ENCODE measurements around the gene VAPB.
A peak's percentile ranks its signal among the peaks of the same experiment; 100 is the strongest.

VAPB gene

DNA sequence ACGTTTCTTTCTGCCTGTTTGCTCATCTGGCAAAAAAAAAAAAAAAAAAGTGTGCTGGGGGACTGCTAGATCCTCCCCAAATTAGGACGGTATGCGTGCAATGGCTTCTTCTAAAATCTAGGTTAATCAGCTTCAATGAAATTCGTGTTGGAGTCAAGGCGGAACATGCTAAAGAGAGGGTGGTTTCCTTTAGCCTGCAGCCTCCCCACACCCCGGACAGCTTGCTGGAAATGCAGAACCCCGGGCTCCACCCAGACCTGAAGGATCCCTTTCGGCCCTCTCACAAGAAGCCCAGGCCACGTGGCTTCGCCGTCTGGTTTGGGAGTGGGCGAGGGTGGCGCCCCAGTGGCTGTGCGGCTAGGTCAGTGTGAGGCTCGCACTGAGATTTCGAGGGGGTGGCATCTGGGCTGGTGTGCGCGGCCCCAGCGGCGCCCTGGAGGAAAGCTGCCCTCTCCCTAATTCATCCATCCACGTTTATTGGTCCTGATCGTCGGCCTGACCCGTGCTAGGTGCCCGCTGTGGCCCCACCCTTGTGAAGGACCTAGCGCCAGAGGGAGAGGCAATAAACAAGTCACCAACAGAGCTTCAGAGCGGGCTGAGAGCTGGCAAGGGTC is 77.2 kb downstream of the VAPB start:
- DNase-seq = no peak

DNA sequence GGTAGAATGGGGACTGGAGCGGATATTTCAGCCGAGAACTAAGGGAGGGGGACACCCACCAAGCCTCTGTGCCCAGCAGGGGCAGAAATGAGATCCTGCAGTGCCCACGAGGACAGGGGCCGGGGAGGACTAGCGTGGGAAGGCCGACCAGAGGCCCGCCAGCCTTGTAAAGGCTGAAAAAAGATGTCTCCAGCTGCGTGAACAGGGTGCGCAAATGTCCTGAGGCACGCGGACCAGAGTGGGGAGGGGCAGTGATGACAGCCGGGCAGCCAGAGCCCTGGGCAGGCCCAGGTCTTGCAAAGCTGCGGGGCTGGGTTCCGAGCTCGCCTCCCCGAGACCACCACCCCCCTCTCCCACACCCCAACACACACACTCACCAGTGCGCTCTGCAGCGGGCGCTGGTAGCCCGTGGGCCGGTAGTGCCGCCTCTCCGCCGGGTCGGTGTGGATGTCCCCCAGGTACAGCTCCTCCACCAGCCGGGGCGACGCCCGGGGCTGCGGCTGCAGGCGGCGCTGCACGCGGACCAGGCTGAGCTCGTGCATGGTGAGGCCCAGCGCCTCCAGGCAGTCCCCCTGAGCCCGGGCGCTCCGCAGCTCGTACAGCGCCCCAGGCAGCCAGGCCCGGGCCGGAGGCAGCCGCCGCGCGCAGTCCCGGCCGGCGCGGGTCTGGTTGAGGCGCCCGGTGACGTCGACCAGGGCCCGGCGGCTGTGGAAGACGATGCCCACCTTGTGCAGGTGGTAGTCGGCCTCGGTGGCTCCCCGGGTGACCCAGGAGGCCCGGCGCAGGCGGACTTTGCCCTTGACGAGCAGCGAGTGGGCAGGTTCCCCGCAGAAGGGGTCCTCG is 77.9 kb downstream of the VAPB start:
- DNase-seq = no peak

DNA sequence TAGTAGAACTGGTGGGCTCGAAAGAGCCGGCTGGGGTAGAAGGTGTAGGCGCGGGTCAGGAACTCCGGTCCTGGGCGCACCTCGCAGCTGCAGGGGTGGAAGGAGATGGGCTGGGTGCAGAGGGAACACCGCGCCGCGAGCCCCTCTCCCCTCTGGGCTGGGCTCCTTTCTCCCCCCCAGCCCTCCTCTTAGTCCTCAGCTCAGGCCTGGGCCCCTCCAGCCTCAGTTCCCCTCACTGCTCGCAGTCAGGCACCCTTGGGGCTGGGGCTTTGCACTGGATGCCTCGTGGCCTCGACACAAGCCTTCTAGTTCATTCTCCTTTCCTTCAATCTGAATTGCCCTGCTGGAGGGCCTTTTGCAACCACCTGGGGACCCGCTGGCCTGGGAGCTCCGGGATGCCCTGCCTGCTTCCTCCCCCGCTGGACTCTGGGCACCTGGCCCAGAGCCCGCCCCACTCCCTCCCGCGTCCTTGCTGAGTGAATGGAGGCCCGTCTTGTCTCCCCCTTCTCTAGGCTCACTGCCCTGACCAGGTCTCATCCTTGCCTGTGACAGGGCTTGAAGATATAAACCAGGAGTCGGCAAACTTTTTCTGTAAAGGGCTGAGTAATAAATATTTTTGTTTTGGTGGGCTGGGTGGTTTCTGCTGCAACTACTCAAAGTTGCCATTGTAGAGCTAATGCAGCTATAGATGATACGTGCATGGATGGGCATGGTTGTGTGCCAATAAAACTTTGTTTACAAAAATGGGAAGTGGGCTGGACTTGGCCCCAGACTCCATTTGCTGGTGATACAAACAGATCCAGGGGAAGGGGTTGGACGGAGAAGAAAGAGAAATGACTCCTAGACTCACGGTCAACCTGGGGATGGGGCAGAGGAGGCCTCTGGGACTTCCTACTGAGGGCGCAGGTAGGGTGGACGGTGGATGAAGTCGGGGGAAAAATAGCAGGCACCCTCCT is 78.8 kb downstream of the VAPB start:
- DNase-seq = no peak

DNA sequence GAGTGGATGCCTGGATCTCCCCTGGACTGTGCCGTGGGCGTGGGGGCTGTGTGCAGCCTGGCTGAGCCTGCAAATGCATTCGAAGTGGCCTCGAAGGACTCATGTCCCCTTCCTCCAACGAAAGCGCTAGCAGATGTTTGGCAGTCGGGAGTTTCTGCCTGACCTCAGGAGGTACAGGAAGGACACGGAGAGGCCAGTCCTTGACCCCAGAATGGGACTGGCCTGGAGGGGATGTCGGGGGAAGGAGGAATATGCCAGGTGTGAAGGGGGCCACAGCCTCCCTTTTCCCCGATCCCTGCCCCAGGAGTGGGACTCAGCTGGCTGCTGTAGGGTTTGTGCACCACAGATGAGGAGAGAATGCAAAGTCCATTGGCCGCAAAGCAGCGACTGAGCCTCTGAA is 80.6 kb downstream of the VAPB start:
- DNase-seq = no peak

DNA sequence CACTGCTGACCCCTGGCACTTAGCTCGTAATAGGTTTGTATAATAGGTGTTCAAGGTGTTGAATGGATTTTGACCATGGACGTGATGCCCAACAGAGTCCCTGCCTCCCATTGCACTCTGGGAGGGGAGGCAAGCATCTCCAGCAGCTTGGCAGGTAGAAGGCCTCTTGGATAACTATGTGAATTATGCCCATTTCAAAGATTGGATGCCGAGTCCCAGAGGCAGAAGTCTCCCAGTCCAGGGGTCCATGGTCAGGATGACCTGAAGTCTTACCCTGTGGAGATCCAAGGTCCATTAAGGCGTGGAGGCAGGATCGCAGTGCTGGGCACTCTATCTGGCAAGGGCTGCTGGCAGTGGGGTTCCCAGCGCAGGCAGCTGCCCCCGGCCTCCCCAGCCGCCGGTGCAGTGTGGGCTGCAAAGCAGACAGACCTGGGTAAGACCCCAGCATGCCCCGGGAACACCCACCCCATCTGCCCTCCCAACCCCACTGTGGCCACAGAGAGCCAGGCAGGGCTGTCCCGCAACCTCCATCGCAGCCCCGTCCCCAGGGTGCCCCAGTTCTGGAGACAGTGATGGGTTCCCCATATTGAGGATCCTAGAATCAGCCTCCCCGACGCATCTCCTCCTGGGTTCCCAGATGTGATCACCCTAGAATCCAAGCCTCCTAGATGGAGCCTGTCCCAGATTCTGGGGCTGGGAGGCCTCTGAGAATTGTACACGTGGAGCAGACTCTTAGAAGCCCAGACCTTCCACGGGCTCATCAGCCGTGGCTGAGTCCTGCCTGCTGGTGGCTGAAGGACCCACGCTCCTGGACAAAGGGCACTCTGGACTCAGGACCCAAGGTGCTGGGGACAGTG is 81.5 kb downstream of the VAPB start:
- DNase-seq = no peak

DNA sequence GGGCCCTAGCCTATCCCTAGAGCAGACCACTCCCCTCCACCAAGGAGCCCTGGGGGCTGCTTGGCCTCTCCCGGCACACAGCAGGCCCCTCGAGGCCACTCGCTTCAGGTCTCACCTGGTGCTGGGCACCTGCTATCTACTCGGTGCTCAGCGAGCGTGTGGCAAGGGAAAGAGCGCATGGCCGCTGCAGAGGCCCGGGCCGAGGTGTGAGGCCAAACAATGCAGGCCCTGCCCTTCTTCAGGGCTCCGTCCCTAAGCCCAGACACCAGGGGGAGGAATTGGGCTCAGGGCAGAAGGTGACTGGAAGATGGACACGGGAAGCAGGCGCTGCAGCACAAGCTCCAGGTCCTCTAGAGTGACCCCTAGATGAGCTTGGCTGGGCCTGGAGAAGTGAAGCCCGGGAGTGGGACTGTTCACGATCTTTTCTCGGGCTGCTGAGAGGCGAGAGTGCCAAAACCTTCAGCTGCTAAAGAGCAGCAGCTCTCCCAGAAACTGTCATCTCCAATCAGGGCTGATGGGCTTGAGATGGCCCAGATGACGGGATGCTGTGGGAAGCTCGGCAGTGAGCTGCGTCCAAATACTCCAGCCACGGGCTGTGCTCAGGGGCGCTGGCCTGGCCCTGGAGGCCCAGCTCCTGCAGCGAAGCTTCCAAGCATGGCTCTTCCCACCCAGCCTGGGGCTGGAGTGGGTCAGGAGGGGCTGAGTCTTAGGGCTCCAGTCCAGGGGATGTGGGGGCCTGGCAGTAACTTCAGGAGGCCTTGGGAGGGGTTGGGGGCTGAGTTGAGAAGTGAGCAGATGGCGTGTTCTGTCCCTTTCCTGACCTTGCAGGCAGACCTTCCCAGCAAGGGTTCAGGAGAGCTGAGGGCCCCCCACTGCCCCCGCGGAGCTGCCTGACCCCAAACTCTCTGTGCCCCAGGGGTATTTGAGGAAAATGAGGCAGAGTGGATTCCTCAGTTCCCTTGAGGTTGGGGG is 82.5 kb downstream of the VAPB start:
- DNase-seq = no peak

DNA sequence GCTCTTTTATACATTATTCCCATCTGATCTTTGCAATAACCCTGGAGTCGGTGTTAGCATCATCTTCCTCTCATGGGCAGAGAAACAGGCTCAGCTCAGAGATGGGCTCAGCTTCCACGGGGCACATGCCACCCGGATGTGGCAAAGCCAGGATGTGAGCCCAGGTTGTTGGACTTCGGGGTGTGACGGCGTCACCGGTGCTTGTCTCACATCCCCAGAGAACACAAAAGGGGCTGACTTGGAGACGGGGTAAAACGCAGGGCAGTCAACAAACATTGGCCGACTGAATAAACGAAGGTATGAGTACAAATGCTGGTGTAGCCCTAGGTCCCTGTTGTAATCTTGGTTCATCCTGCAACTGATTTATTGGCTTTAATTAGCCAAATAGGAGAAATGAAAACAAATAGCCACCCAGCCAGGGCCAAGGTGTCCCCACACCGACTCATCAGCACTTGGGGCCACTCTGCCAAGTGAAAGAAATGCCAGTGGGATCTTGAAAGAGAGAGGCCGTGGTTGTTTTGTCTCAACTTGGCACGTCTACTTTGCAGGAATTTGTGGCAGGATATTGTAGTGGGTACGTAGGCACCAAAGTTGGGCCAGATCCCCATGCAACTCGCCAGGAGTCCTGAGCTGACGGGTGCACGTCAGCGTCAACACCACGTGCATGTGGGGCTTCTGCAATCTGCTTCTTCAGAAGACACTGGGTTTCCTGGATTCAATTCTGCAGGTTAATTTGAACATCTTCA is 83.4 kb downstream of the VAPB start:
- no peak for DNase-seq

DNA sequence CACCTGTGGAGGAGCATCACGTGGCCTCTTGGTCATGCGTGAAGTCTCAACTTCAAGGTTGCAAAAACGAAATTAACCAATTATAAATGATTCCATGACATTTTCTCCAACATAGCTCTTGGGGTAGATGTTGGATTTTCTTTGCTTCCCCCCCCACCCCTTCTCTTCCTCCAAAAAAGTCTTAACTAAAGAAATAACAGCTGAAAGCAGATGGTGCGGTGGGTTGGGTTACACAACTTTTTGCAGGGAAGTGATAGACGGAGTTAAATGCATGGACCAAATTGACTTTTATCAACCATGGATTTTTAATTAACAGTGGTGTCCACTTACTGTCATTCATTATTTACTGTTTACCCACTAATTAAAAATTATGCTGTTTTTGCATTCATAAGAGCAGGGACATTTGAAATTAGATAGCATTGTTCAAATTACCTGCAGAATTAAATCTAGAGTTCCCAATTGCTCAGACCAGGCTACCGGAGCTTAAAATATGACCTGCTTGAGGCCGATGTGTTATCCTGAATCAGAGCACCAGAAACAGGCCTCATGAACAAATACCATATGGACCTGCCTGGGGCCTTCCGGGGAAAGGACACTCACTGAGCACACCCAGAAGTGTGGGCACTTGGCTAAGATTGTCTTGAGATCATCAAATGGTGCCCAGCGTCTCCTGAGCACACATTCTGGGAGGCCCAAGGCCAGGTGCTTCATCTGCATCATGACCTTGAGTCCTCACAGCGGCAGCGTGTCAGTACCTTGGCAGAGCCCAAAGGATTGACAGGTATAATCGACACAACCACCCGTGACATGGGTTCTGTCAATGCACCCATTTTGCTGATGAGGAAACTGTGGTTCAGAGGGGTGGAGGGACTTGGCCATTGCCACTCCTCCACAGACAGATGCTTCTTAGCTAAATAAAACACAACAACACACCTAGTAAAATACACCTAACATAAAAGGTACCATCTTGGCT is 84.7 kb downstream of the VAPB start:
- no peak for DNase-seq

DNA sequence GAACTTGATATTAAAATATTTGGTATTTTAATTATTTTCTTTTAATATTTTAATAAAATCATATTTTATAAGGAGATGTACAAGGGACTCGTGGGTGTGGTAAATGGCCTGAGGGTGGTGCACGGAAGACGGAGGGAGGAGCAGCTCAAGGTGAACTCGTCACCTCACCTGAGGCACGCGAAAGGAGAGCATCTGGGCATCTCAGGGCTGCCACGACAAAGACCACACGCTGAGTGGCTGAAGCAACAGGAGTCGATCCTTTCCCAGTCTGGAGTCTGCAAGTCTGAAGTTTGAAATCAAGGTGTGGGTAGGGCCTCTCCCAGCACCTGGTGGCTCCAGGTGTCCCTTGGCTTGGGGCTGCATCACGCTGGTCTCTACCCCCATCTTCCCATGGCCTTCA is 86.4 kb downstream of the VAPB start:
- no peak for DNase-seq

DNA sequence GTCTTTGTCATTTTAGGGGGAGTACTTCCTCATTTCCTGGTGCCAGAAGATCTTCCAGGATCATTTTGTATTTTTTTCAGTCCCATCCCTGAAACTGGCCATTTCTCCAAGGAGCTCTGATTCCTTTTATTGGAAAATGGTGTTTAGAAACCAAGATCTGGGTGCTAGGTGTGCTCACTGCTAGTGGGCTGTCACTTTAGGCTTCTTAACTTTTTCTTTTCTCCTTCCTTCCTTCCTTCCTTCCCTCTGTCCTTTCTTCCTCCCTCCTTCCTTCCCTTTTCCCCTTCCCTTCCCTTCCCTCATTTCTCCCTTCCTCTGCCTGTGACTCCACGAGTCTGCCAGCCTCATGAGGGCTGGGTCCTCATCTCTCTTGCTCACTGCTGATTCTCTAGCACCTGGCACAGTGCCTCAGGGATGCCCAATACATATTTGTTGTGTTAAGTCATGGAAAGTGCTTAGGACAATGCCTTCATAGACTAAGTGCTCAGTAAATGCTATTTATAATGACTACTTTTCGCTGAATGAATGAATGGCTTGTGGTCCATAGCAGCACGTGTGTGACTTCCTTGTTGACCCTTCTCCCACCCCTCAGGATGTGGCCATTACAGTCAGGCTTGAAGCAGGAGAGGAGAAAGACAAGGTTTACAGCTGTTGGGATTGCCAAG is 89.2 kb downstream of the VAPB start:
- no peak for DNase-seq

DNA sequence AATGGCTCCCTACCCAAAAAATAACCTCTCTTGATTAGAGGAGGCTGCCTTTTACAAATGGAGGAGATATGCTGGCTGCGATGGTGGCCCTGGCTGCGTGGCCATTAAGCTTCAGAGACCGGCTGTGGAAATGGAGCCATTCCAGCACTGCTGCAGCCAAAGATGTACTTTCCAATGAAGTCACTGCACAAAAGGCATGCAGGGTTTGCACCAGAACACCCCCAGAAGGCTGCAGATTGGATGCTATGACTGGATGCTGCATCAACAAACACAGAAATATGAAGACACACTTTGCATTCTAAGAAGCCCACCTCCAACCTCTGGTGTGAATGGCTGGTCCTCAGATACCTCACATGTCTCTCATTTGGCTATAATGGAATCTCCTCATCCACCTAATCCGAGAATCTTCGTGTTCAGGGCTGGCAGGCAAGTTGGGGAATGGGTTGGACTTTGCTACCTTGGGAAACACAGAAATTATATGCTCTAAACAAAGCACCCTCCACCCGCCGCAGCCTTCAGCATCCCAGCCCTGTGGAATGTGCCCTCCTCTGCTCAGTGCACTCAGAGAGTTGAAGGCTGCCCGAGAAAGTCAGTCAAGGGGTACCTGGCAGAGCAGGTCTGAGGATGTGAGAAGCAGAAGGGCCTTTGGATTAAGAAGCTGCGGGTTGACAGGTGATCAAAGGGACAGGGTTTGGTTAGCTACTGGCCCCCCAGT is 90.9 kb downstream of the VAPB start:
- no peak for DNase-seq

DNA sequence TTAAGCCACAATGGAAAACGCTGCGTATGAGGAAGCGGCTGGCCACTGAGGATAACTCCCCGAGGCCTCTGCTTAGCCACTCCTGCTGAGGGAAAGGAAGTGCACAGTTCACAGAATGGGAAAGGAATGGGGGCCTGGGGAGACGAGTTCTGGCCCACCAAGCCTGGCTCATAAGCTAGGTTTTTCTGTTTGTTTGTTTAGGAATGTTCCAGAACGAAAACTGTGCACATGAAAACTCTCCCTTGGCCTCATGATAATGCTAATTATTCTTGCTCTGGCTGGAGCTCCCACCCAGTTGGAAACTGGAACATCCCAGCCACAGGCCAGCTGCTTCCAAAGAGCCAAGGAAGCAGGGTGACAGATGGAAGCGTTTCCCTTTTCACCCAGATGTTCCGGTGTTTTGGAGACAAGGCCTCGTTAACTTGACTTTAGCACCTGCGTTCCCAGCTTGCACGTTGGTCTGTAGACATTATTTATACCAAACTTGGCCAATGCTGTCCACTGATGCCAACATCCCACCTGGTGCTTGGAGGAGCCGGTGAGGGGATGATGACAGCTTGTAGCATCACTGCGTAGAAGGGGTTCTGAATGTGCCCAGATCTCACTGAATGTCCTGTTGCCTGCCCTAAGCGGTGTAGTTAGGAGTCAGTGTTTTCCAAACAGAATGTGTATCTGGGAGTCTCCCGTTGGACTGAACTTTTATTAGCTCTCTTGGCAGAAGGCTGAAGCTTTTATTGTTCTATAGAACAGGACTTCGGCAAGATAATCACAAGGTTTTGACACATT is 91.7 kb downstream of the VAPB start:
- no peak for DNase-seq

DNA sequence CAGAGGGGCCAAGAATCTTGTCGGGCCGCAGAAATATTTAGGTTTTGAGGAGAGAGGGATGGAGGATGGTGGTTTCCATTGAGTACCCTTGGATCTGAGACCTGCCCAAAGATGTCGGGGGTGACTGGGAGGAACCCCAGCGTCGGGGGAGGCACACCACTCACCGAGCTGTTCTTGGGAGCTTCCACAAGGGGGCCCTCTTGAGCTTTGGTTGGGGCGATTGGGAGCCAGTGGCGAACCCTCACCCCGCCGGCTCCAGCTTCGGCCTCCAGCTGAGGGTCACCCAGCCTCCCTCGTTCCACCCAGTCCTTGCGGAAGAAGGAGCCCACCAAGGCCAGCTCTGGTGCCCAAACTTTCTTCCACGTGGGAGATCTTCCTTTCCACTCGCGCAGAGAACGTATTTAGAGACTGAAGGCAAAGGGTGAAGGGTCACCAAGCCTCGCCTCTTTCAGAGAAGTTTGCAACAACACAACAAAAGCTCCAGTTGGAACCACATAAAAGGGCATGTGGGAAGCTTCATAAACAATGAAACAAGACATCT is 92.5 kb downstream of the VAPB start:
- DNase-seq = peak; percentile 9

DNA sequence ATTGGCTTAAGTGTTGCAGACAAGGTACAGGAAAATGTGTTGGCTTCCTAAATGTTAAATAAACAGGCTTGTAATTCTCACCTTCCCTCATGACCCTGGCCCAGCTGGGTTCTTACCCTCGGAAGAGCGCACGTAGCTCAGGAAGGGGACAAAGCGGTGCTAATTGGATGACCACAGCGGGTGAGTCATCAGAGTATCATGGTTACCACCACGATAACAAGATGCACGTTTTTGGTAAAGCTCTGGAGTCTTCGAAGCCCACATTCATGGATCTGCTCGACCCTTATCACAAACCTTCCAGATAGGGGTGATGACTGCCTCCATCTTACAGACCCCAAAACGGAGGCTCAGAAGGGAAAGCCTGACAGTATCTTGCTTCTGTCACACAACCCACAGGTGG is 93.4 kb downstream of the VAPB start:
- no peak for DNase-seq

DNA sequence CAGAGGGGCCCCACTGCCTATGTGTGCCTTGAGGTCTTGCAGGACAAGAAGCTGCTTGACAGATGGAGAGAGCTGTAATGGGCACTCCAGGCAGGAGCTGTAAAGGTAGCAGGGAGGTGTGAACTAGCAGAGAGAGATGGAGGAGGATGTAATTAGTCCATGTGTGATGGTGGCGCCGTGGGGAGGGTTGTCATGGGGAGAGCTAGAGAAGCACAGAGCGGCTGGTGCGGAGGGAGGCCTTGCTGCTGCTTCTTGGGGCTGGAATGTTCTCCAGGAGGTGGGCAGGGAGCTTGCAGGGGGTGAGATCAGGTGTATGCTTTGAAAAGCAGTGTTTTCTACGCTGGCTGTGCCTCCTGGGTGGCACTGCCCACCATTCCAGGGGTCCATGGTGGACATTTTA is 94.0 kb downstream of the VAPB start:
- no peak for DNase-seq

DNA sequence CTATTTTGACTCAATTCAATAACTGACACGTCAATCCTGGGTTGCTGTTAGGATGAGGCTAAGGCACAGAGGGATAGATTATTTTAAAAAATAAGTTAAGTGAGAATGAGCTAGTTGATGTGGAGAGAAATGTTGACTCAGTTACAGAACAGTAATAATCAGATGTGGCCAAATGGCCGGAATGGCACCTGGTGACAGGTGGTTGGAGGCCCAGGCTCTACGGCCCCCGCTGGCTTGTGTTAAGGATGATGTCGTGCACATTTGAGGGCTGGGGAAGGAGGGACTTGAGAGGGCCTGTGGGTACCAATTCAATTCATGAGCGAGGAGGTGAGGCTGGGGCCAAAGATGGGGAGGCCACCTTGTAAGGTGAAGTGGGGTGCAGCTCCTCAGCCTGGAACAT is 94.4 kb downstream of the VAPB start:
- no peak for DNase-seq

DNA sequence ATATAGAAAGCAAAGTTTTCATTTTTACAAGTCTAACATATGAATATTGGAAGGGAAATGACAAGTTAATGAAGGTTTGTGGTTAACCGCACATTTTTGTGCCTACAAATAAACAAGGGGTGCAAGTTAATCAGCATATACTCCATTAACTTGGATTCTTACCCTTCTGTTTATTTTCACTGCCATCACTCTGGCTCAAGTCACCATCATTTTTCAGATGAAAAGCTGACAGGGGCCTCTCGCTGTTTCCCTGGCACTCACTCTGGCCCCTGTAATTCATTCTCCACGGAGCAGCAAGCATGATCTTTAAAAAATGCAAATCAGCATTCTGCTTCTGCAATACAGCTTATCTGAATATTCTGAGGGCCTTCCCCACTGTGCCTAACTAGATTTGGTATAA is 96.4 kb downstream of the VAPB start:
- DNase-seq = no peak
